GM12865 (cell line): ENCODE measurements around the gene ANKRD39.
A peak's percentile ranks its signal among the peaks of the same experiment; 100 is the strongest.

Experiments
- DNase-seq: peaks from one replicate; pipeline ENCODE4 v3.0.0; 2010; ENCODE audit warnings: low read depth
- H3K4me3 ChIP-seq: 2 replicates; pipeline ENCODE4 v1.5.1; 2011; ENCODE audit warnings: mild to moderate bottlenecking, low read depth, low read length, control low read depth
- CTCF ChIP-seq: IDR thresholded peaks from 2 replicates; pipeline ENCODE4 v1.5.1; 2011; ENCODE audit warnings: low read length, control low read depth, low read depth, inconsistent platforms; ENCODE audit not compliant: insufficient read depth; ENCODE audit errors: missing control alignments

The ANKRD39 gene

DNA sequence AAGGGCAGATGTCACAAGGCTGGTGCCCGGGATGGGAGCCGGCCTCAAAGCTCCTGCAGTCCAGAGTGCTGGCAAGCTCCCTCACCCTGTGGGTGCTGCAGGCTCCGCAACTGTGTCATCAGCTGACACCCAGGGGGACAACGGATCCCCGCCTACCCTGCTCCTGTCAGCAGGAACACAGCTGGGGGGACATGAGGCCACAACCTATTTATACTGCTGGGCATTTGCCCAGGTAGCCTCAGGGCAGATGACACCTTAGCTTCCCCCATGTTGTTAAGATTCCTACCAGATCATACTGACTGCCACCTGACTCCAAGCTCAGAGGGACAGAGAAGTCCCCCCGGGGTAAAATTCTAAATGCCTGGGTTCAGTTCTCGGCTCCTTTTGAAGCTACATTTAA is 15.2 kb downstream of the ANKRD39 start:
- no peak for TF ChIP-seq CTCF
- H3K4me3 ChIP-seq, result no peak overlapping the region
- no peak for DNase-seq

GRCh38 chr2:96841701-96842495 is 15.9 kb downstream of the ANKRD39 start:
- no peak for TF ChIP-seq CTCF
- H3K4me3 ChIP-seq, result no peak overlapping the region
- DNase-seq, result no peak

- no peak overlapping the region for H3K4me3 ChIP-seq
- TF ChIP-seq CTCF, result no peak
- no peak for DNase-seq
Observed at GRCh38 chr2:96839875-96840850, 17.7 kb downstream of the ANKRD39 start.

DNA sequence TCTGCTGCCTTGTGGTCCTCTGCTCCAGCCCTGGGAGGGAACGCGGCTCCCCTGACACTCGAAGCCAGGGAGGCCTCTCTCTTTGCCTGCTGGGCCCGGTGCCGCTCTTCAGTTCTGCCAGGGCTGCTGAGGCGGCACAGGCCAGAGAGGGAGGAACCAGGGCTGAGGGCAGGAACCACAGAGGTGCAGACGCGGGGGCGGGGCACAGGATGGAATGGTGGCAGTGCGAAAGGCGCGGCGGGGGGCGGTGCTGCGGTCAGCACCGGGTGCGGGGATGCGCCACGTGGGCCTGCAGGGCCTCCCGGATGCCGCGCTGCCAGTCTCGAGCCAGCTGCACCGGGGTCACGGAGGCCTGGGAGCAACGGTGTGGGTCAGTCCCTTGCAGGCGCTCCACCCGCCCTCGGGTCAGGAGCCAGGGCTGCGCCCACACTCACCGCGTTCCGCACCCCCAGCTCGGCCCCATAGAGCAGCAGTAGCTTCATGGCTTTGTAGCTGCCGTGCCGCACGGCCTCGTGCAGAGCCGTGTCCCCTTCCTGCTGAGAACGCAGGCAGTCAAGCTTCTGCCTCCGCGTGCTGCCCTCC is 18.4 kb downstream of the ANKRD39 start:
- TF ChIP-seq CTCF, result no peak
- peak; percentile 65 for DNase-seq
- H3K4me3 ChIP-seq, result no peak overlapping the region

DNA sequence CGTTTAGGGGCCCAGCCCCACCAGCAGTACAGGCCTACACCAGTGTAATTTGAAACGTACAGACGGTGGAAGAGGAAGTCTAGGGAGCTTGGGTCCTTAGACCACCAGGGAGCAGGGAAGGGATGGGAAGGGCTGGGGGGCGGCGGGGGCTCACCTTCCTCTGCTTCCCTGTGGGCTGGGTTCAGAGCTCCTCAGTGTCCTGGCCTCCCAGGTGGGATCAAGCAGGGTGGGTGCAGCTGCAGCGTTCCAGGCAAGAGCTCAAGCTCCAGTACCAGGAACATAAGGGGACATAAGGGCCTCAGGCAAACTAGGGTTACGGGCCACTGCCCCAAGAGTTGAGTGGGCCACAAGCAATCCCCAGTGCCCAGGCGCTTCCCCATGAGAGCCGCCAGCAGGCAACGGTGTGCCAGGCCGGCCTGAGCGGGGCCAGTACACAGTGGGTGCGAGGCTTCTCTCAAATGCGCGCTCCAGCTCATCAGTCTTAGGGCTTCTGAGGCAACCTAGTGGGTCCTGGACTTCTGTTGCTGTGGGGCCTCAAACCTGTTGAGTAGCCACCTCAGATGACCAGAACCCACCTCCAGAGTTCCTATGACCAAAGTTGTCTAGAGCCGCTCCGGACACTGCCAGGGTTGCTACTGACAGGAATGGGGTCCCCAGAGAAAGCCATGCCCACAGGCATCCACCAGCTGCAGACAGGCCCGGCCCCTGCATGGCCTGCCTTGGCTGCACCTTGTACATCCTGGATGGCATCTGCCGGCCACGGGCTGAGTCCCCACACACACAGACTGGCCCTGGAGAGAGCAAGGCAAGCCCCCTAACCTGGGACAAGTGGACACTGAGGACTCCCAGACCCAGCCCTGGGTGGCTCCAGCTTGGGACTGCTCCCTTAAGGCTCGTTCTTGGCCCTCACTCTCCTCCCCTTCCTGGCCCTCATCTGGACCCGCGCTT is 19.2 kb downstream of the ANKRD39 start:
- no peak for TF ChIP-seq CTCF
- no peak overlapping the region for H3K4me3 ChIP-seq
- no peak for DNase-seq

GRCh38 chr2:96837575-96837974 is 20.2 kb downstream of the ANKRD39 start:
- no peak overlapping the region for H3K4me3 ChIP-seq
- no peak for DNase-seq
- no peak for TF ChIP-seq CTCF
